NT2/D1 (cell line): ENCODE data around the gene PRDM4.
"Not testable (repeated sequence)": the region's sequence is repeated elsewhere in the genome, so short reads cannot be mapped to it uniquely, and the experiment has no call there.

ENCODE experiments used
- SUZ12 ChIP-seq: IDR thresholded peaks from 2 replicates; pipeline ENCODE4 v1.6.1; 2011; ENCODE audit not compliant: insufficient read length, insufficient read depth; ENCODE audit errors: extremely low read depth
- YY1 ChIP-seq: IDR thresholded peaks from 2 replicates; pipeline ENCODE4 v1.6.1; 2011; ENCODE audit not compliant: insufficient read length, insufficient read depth

DNA sequence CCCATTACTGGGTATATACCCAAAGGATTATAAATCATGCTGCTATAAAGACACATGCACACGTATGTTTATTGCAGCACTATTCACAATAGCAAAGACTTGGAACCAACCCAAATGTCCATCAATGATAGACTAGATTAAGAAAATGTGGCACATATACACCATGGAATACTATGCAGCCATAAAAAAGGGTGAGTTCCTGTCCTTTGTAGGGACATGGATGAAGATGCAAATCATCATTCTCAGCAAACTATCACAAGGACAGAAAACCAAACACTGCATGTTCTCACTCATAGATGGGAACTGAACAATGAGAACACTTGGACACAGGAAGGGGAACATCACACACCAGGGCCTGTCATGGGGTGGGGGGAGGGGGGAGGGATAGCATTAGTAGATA lies 33.2 kb downstream of the PRDM4 start:
- TF ChIP-seq SUZ12, YY1: not testable (repeated sequence)
